Measurements from ENCODE around the gene HS2ST1. TPM values are rescaled to one million over a fixed set of nuclear protein-coding genes. Genes with fewer than 3 reads are reported as not detected.

Gene HS2ST1
- total and polyA plus RNA-seq, 10 of the 15 experiments (the other 5 are each of a cell fraction or from before 2014, with no cell fraction given) = 5.4 to 30.8 (median 18.6) TPM

- no peak for TF ChIP-seq NKRF (conservative IDR thresholded peaks at IDR 0.05)
These were observed 84.3 kb downstream of the HS2ST1 start (continued) for GRCh38 chr1:86998727-86999126.

GRCh38 chr1:87000460-87000859, 86.0 kb downstream of the HS2ST1 start:
- intact Hi-C loops (cut with micrococcal nuclease; ENCODE audit: unreplicated experiment) (no loop called here), in situ Hi-C loops (cut with MboI) (no loop called here)
- Histone ChIP-seq H3K9ac (ENCODE audit: control insufficient read depth, insufficient read depth, low read length) (no peak overlapping the region), H3K9me3 (replicated peaks; ENCODE audit: control insufficient read depth, insufficient read depth, low read length) (no peaks in the 10 kb centered on the region; the same call in 2 of the 3 replicates), H3K36me3 (ENCODE audit: control insufficient read depth in 2 of 2, insufficient read depth in 2 of 2, low read length in 1 of 2) (no peaks in the 10 kb centered on the region), H3K4me1 (ENCODE audit: control insufficient read depth, insufficient read depth, low read length) (no peaks in the 10 kb centered on the region), H2AFZ (ENCODE audit: control insufficient read depth, low read depth, low read length) (no peak overlapping the region), H4K20me1 (ENCODE audit: control insufficient read depth, insufficient read depth) (no peaks in the 10 kb centered on the region), H3K27ac (ENCODE audit: control insufficient read depth, insufficient read depth) (no peak overlapping the region), H3K4me2 (ENCODE audit: control insufficient read depth, insufficient read depth) (no peak overlapping the region), H3K4me3 (no peak overlapping the region), H3K79me2 (ENCODE audit: control insufficient read depth, insufficient read depth, low read length) (no peaks in the 10 kb centered on the region; the same call in 1 of the 2 replicates), H3K27me3 (replicated peaks in 1 of 2; ENCODE audit: control insufficient read depth in 2 of 2, insufficient read depth in 2 of 2, low read length in 1 of 2) (no peaks in the 10 kb centered on the region)
- no peak for ATAC-seq
- DNase-seq (ENCODE audit: low read depth, low spot score) = no peak
- FAIRE-seq = no peak
- ChIA-PET POLR2A (no interaction called here), RAD21 (ENCODE audit: unreplicated experiment) (interaction anchor here (0.9 to 1.0 kb wide), 2 partner anchors 105 to 167 kb away, joined by 3 read pairs; no protein-coding TSS in a partner anchor), SMC1A (ENCODE audit: uncharacterized antibody, unreplicated experiment) (interaction anchor here (0.8 to 1.9 kb wide), 8 partner anchors 9 to 85 kb away, joined by 3 to 6 read pairs (median 4); no protein-coding TSS in a partner anchor), CTCF (interaction anchor here (1.3 kb wide), 1 partner anchor 84 kb away, joined by 10 read pairs; no protein-coding TSS in a partner anchor)
- WGBS (ENCODE audit: insufficient coverage, insufficient replicate concordance, low lambda C conversion rate, missing lambda C conversion rate) = 48% methylated on average over 2 of the region's 2 CpGs
- no TSS peak for BruUV-seq (replicated peaks)
- TF ChIP-seq ATF3 (IDR thresholded peaks at IDR 0.05; ENCODE audit: borderline replicate concordance, extremely low read depth, low read depth, low read length) = no peak
- TF ChIP-seq JUND (IDR thresholded peaks at IDR 0.05; ENCODE audit: low read depth, low read length) = no peak
- no peak for TF ChIP-seq PKNOX1 (IDR thresholded peaks at IDR 0.05)
- no peak for TF ChIP-seq ZNF592 (IDR thresholded peaks at IDR 0.05)
- no peak for TF ChIP-seq ZBTB4 (CRISPR knock-in tag; IDR thresholded peaks at IDR 0.05)
- TF ChIP-seq SRF (IDR thresholded peaks at IDR 0.05; ENCODE audit: low read depth in 2 of 2, low read length in 2 of 2) = no peak
- TF ChIP-seq ZZZ3 (IDR thresholded peaks at IDR 0.05; ENCODE audit: control insufficient read depth, insufficient read length, low read depth) = no peak
- TF ChIP-seq MEF2B (IDR thresholded peaks at IDR 0.05; ENCODE audit: partially characterized antibody, poor library complexity, severe bottlenecking) = no peak
- TF ChIP-seq ZNF207 (IDR thresholded peaks at IDR 0.05; ENCODE audit: borderline replicate concordance) = no peak
